GM12872 (cell line): ENCODE data around the gene PCP4L1.

Experiments
- TF ChIP-seq, protein P1 (sequence below): IDR thresholded peaks from 3 replicates; pipeline ENCODE4 v1.5.1; 2011; ENCODE audit warnings: low read depth, mild to moderate bottlenecking, low read length, moderate library complexity; ENCODE audit not compliant: insufficient read depth

The PCP4L1 gene

DNA sequence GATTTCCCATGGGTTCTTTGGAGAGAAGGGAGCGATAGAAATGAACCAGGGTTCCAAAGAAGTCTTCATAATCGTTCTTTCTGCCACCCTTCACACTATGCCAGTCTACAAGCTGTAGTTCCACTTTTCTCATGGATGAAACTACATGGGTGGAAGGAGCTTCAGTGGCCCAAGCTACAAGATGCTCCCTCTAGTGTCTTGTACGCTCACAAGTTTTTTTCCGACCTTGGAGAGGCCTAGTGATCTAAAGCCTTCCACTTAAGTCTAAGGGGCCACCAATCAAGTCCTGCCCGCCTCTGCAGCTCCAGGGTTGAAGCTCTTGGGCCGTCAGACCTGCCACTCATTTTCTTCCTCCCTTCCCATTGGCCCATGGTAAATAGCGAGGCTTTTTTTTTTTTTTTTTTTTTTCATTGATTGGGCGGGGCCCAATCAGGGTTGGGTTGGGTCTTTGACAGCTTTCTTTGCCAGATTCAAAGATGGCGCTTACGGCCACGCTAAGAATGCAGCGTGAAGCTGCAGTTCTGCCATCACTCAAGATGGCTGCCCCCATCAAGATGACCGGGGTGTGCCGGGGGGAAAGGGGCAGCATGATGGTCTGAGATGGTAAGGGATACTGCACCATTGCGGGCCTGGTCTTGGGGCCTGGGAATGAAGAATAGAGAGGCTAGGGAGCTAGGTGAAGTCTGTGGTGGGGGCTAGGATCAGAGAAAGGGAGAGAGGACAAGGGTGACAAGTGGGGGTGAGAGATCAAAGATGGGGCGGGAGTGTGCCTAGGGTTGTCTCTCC is 32.8 kb upstream of the PCP4L1 start, which contains the start of gene TOMM40L:
TOMM40L (plus strand) TSS at position 527 of the 786 bp plus-strand sequence. CDS start 430 bp downstream, outside the sequence.
- TF ChIP-seq, protein P1, sequence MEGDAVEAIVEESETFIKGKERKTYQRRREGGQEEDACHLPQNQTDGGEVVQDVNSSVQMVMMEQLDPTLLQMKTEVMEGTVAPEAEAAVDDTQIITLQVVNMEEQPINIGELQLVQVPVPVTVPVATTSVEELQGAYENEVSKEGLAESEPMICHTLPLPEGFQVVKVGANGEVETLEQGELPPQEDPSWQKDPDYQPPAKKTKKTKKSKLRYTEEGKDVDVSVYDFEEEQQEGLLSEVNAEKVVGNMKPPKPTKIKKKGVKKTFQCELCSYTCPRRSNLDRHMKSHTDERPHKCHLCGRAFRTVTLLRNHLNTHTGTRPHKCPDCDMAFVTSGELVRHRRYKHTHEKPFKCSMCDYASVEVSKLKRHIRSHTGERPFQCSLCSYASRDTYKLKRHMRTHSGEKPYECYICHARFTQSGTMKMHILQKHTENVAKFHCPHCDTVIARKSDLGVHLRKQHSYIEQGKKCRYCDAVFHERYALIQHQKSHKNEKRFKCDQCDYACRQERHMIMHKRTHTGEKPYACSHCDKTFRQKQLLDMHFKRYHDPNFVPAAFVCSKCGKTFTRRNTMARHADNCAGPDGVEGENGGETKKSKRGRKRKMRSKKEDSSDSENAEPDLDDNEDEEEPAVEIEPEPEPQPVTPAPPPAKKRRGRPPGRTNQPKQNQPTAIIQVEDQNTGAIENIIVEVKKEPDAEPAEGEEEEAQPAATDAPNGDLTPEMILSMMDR = peak; percentile 66

DNA sequence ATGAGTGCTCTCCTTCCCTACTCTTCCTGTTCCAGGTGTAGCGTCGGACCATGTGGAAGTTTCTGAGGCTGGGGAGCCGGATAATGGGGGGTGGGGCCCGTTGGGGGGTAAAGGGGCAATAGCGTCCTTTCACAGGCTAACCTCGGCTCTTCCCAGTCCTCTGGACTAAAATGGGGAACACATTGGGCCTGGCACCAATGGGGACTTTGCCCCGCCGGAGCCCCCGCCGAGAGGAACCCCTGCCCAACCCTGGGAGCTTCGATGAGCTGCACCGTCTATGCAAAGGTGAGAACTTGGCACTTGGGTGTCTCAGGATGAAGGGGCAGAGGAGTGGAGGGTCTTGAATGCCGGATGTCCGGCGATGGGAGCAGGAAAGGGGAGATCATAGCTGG is 32.2 kb upstream of the PCP4L1 start:
- TF ChIP-seq, protein P1 = 0 out of 3 replicates have a peak, but pooled peaks have one; percentile 3

DNA sequence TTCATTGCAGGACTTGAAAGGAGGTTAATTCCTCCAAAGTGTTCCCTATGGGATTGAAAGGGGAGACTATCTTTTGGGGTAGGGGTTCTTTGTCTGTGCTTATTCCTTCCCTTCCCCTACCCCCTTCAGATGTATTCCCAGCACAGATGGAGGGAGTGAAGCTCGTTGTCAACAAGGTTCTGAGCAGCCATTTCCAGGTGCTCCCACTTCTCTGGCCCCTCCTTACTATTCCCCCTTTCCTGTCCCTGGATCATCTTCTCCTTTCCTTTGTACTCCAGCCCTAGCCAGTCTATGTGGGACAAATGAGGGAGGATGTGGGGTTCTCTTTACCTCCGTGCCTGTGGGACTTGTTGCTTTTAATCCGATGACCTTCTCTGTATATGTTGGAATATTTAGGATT is 31.8 kb upstream of the PCP4L1 start:
- TF ChIP-seq, protein P1 = no peak

DNA sequence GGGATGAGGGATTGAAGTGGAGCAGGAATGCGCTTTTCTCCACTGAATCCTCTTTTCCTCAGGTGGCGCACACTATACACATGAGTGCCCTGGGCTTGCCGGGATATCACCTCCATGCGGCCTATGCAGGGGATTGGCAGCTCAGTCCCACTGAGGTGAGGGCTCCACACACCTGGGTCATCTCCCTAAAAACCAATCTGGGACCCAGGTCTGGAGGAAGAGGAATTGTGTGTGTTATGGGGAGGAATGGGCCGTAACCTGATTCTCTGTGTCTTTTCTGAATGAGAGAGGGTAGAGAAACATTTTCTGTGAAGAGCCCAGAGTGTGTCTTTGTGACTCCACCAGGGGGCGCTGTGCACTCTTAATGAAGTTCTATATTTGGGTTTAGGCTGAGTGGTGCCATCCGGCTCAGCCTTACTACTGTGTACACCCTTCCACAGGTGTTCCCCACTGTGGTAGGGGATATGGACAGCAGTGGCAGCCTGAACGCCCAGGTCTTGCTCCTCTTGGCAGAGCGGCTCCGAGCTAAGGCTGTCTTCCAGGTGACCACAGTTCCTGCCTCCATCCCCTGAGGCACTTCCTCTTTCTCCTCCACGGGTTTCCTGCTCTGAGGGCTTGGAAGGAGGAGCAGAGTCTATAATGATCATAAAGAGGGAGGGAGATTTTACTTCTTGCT is 31.2 kb upstream of the PCP4L1 start:
- TF ChIP-seq, protein P1 = peak; percentile 89

DNA sequence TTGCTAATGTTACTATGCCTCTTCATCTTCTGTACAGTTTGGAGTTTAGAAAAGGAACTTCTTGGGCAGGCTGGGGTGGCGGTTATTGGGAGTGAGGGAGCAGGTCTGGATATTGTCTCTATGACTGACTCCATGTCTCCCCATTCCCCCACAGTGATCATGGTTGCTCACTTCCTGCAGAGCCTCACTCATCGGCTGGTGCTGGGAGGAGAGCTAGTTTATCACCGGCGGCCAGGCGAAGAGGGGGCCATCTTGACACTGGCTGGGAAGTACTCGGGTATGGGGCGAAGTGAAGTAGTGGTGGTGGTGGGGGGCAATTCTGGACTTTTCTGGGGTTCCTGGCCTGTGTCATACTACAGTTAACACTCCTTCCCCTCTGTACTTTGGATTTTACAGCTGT is 30.5 kb upstream of the PCP4L1 start:
- TF ChIP-seq, protein P1 = no peak

DNA sequence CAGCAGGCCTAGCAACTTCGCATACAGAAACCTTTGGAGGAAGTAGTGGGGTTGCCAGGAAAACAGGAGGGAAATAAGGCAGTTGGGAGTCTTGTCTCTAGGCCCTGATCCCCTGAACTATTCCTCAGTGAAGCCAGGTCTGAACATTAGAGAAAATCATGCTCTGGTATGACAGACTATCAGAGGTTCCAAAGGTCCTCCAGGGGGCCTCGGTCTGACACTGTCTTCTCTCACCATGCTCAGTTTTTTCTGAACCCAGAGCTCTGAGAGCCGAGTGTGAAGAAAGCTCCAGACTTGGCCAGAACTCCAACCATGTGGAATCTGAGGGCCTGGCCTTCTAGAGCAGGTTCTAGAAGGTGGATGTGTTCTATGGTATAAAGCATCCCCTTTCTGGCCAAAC is 28.6 kb upstream of the PCP4L1 start:
- TF ChIP-seq, protein P1 = peak; percentile 17; the same call in 1 of the 3 replicates

DNA sequence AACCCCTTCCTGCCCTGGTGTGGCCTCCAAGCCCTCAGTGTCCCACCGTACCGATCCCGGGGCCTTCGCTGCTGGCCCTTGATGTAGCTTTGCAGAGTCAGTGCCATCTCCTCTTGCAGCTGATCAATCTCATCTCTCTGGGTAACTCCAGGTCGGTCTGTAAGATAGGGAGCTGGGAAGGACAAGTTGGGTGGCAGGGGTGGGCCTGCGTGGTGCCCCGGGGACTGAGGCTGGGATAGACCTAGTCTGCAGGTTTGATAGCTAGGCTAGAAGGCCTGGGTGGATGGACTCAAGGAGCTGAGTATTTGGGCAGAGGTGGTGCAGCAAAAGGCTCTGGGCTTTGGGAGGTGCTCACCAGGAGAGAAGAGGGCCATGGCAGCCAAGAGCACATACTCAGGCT is 27.8 kb upstream of the PCP4L1 start:
- TF ChIP-seq, protein P1 = no peak
